Measurements from ENCODE around the gene ZBTB26. TPM values are rescaled to one million over a fixed set of nuclear protein-coding genes. Genes with fewer than 3 reads are reported as not detected.

ZBTB26 gene
- polyA plus RNA-seq, 4 donors: 18.2 to 23.8 (median 22.6) TPM

Other genes with a start within 250 kb of the ZBTB26 start
- gene OR1L4, start 207.5 kb downstream of the ZBTB26 start, polyA plus RNA-seq (ENCODE audit: insufficient read length in 4 of 4): not detected
- gene OR1L6, start 189.2 kb downstream of the ZBTB26 start, polyA plus RNA-seq (ENCODE audit: insufficient read length in 4 of 4): not detected
- gene OR5C1, start 142.6 kb downstream of the ZBTB26 start, polyA plus RNA-seq (ENCODE audit: insufficient read length in 4 of 4): under 1 TPM in 1 of 4 donors, not detected in 3; 0.05 TPM
- gene OR1K1, start 131.4 kb downstream of the ZBTB26 start, polyA plus RNA-seq (ENCODE audit: insufficient read length in 4 of 4): not detected
- gene PDCL, start 102.9 kb downstream of the ZBTB26 start, polyA plus RNA-seq (ENCODE audit: insufficient read length in 4 of 4): 10 to 100 TPM; 31.6 to 36.4 (median 35.5) TPM
- 10 to 100 TPM; 38.0 to 46.9 (median 46.1) TPM for gene RC3H2, start 26.2 kb downstream of the ZBTB26 start, polyA plus RNA-seq (ENCODE audit: insufficient read length in 4 of 4)
- gene ZBTB6, start 18.2 kb downstream of the ZBTB26 start, polyA plus RNA-seq (ENCODE audit: insufficient read length in 4 of 4): 10 to 100 TPM; 13.3 to 18.1 (median 17.3) TPM
- gene RABGAP1, start 9.5 kb upstream of the ZBTB26 start, polyA plus RNA-seq (ENCODE audit: insufficient read length in 4 of 4): 10 to 100 TPM; 57.6 to 69.7 (median 64.0) TPM
- gene GPR21, start 102.2 kb upstream of the ZBTB26 start, polyA plus RNA-seq (ENCODE audit: insufficient read length in 4 of 4): under 1 TPM in 3 of 4 donors, not detected in 1; 0.44 to 0.80 (median 0.66) TPM

All from right renal pelvis (tissue), 4 donors.